HUES6 (cell line): ENCODE measurements around the gene QRFP.

ENCODE experiments used
- H3K27ac ChIP-seq: 2 replicates; pipeline ENCODE4 v1.7.0; 2013; ENCODE audit warnings: low read depth, mild to moderate bottlenecking, low read length, inconsistent platforms
- H3K27me3 ChIP-seq: 2 replicates; pipeline ENCODE4 v1.6.1; 2013; ENCODE audit warnings: low read length; ENCODE audit not compliant: control insufficient read depth, insufficient read depth
- H3K36me3 ChIP-seq: 2 replicates; pipeline ENCODE4 v1.6.1; 2013; ENCODE audit warnings: low read length; ENCODE audit not compliant: control insufficient read depth, insufficient read depth
- H3K4me1 ChIP-seq: 2 replicates; pipeline ENCODE4 v1.6.1; 2013; ENCODE audit warnings: low read length; ENCODE audit not compliant: control insufficient read depth, insufficient read depth
- H3K4me3 ChIP-seq: 2 replicates; pipeline ENCODE4 v1.5.1; 2013; ENCODE audit warnings: low read depth, low read length
- H3K9ac ChIP-seq: one replicate; pipeline ENCODE4 v1.6.1; 2013; ENCODE audit warnings: mild to moderate bottlenecking, low read length
- H3K9me3 ChIP-seq: 2 replicates; pipeline ENCODE4 v1.6.1; 2013; ENCODE audit warnings: low read depth, low read length; ENCODE audit not compliant: control insufficient read depth, insufficient read depth

The QRFP gene

GRCh38 chr9:130891688-130892476, 4.7 kb downstream of the QRFP start:
- no peaks in the 10 kb centered on the region for H3K9me3 ChIP-seq
- H3K9ac ChIP-seq, result no peak overlapping the region
- H3K4me3 ChIP-seq, result no peak overlapping the region
- H3K4me1 ChIP-seq, result no peaks in the 10 kb centered on the region; the same call in 1 of the 2 replicates
- H3K27me3 ChIP-seq, result no peaks in the 10 kb centered on the region
- peaks cover 50% of the 10 kb centered on the region for H3K36me3 ChIP-seq
- H3K27ac ChIP-seq, result no peak overlapping the region

DNA sequence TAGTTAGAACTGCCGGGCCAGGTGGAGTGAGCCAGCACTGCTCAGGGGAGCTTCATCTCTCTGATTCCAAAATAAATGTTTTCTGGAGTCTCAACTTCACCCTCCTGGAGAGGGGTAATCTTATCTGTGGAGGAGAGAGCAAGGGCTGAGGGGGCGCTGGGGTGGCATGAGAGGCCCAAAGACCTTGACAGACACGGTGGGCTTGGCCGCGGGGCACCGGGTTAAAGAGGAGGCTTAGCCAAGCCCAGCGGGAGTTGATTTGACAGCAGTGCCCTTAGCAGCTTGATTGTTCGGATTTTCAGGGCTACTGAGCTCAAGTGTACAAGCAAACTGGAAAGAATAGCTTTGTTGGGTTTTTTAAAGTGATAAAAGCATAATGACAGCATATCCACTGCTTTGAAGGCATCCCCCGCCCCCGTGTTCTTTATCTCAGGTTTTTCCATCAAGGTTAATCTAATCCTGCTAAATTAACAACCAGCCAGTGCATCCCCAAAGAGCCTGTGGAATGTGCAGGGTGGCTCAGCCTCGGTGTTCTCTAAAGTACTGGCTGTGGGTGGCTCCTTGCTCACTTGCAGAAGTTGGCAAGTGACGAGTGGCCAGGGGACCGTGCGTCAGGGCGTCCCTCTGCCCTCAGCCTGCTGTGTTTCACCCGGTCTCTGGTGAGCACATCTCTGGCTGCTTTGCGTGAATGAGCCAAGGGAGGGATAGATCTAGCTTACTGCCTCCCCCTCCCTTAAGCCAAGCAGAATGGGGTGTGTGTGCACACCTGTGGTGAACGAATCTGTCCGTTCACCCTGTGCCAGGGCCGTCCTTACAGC, 5.5 kb downstream of the QRFP start:
- H3K27ac ChIP-seq, result no peak overlapping the region
- no peak overlapping the region for H3K4me3 ChIP-seq
- no peaks in the 10 kb centered on the region for H3K27me3 ChIP-seq
- no peak overlapping the region for H3K9ac ChIP-seq
- no peaks in the 10 kb centered on the region; the same call in 1 of the 2 replicates for H3K4me1 ChIP-seq
- H3K36me3 ChIP-seq, result peaks cover 58% of the 10 kb centered on the region
- no peaks in the 10 kb centered on the region for H3K9me3 ChIP-seq

- H3K27me3 ChIP-seq, result no peaks in the 10 kb centered on the region
- H3K4me1 ChIP-seq, result no peaks in the 10 kb centered on the region
- no peak overlapping the region for H3K27ac ChIP-seq
- H3K36me3 ChIP-seq, result peaks cover 67% of the 10 kb centered on the region
- H3K9me3 ChIP-seq, result no peaks in the 10 kb centered on the region
- H3K4me3 ChIP-seq, result no peak overlapping the region
- no peak overlapping the region for H3K9ac ChIP-seq
Measured at GRCh38 chr9:130890124-130890523, 6.5 kb downstream of the QRFP start.

- H3K27me3 ChIP-seq, result no peaks in the 10 kb centered on the region
- no peak overlapping the region for H3K9ac ChIP-seq
- peaks cover 84% of the 10 kb centered on the region for H3K36me3 ChIP-seq
- no peak overlapping the region for H3K27ac ChIP-seq
- no peaks in the 10 kb centered on the region for H3K9me3 ChIP-seq
- H3K4me1 ChIP-seq, result no peaks in the 10 kb centered on the region
- H3K4me3 ChIP-seq, result no peak overlapping the region
Measured at GRCh38 chr9:130888146-130888885, 8.3 kb downstream of the QRFP start.

- Histone ChIP-seq H3K4me3 (no peak overlapping the region), H3K27me3 (no peaks in the 10 kb centered on the region), H3K9ac (no peak overlapping the region), H3K4me1 (no peaks in the 10 kb centered on the region), H3K36me3 (peaks cover 82% of the 10 kb centered on the region), H3K27ac (no peak overlapping the region), H3K9me3 (no peaks in the 10 kb centered on the region)
Measured at GRCh38 chr9:130887494-130888144, 9.0 kb downstream of the QRFP start.

GRCh38 chr9:130886981-130887380, 9.6 kb downstream of the QRFP start:
- Histone ChIP-seq H3K4me1 (no peaks in the 10 kb centered on the region), H3K27ac (0 out of 2 replicates have a peak overlapping the region, but pooled peaks have one; percentile 60), H3K9me3 (no peaks in the 10 kb centered on the region), H3K4me3 (no peak overlapping the region), H3K27me3 (no peaks in the 10 kb centered on the region), H3K9ac (no peak overlapping the region), H3K36me3 (peaks cover 81% of the 10 kb centered on the region)

GRCh38 chr9:130885484-130886375, 10.9 kb downstream of the QRFP start:
- Histone ChIP-seq H3K9me3 (no peaks in the 10 kb centered on the region), H3K27ac (peak overlapping the region; percentile 77), H3K9ac (no peak overlapping the region), H3K27me3 (no peaks in the 10 kb centered on the region), H3K4me3 (no peak overlapping the region), H3K4me1 (no peaks in the 10 kb centered on the region), H3K36me3 (peaks cover 87% of the 10 kb centered on the region)

DNA sequence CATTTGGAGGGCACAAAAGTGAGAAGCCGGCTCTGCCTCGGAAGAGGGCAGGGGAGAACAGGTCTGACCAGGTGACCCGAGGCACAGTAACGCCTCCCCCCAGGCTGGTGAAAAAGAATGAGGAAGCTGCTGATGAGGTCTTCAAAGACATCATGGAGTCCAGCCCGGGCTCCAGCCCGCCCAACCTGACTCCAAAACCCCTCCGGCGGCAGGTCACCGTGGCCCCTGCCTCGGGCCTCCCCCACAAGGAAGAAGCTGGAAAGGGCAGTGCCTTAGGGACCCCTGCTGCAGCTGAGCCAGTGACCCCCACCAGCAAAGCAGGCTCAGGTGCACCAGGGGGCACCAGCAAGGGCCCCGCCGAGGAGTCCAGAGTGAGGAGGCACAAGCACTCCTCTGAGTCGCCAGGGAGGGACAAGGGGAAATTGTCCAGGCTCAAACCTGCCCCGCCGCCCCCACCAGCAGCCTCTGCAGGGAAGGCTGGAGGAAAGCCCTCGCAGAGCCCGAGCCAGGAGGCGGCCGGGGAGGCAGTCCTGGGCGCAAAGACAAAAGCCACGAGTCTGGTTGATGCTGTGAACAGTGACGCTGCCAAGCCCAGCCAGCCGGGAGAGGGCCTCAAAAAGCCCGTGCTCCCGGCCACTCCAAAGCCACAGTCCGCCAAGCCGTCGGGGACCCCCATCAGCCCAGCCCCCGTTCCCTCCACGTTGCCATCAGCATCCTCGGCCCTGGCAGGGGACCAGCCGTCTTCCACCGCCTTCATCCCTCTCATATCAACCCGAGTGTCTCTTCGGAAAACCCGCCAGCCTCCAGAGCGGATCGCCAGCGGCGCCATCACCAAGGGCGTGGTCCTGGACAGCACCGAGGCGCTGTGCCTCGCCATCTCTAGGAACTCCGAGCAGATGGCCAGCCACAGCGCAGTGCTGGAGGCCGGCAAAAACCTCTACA, 11.8 kb downstream of the QRFP start:
- Histone ChIP-seq H3K27ac (peak overlapping the region; percentile 77; the same call in 1 of the 2 replicates), H3K9me3 (no peaks in the 10 kb centered on the region), H3K4me3 (no peak overlapping the region), H3K27me3 (no peaks in the 10 kb centered on the region), H3K4me1 (no peaks in the 10 kb centered on the region), H3K9ac (no peak overlapping the region), H3K36me3 (peaks cover 90% of the 10 kb centered on the region)

- Histone ChIP-seq H3K27ac (no peak overlapping the region), H3K36me3 (peaks cover 96% of the 10 kb centered on the region), H3K4me3 (no peak overlapping the region), H3K27me3 (no peaks in the 10 kb centered on the region), H3K9ac (no peak overlapping the region), H3K9me3 (no peaks in the 10 kb centered on the region), H3K4me1 (no peaks in the 10 kb centered on the region)
Measured at GRCh38 chr9:130884111-130884531, 12.5 kb downstream of the QRFP start.
